OCI-LY1 (cell line): ENCODE measurements around the gene MPLKIP.

ENCODE experiments used
- CTCF ChIP-seq: fragments of 200-600 bp; sonication (generic), shearing (Covaris generic); IDR thresholded peaks from 2 replicates; pipeline ENCODE4 v1.5.1; 2017; ENCODE audit warnings: mild to moderate bottlenecking, antibody characterized with exemption, low read length, moderate library complexity, mixed read lengths
- EZH2 ChIP-seq: fragments of 200-600 bp; sonication (generic), shearing (Covaris generic); IDR thresholded peaks from 2 replicates; pipeline ENCODE4 v1.8.0; 2017; ENCODE audit warnings: borderline replicate concordance, mixed run types, mild to moderate bottlenecking, antibody characterized with exemption, low read length, moderate library complexity, mixed read lengths

GRCh38 chr7:40095695-40096327 lies 38.6 kb downstream of the MPLKIP start:
- TF ChIP-seq CTCF (no peak), EZH2 (no peak)
